NCI-H187 treated with DMSO at 0.1 percent for 48 hours (cell line): ENCODE results near the gene TGFA.

Experiments
- DNase-seq: peaks from one replicate; lab custom pipeline; 2025; lab: John Stamatoyannopoulos, UW

Gene TGFA

DNA sequence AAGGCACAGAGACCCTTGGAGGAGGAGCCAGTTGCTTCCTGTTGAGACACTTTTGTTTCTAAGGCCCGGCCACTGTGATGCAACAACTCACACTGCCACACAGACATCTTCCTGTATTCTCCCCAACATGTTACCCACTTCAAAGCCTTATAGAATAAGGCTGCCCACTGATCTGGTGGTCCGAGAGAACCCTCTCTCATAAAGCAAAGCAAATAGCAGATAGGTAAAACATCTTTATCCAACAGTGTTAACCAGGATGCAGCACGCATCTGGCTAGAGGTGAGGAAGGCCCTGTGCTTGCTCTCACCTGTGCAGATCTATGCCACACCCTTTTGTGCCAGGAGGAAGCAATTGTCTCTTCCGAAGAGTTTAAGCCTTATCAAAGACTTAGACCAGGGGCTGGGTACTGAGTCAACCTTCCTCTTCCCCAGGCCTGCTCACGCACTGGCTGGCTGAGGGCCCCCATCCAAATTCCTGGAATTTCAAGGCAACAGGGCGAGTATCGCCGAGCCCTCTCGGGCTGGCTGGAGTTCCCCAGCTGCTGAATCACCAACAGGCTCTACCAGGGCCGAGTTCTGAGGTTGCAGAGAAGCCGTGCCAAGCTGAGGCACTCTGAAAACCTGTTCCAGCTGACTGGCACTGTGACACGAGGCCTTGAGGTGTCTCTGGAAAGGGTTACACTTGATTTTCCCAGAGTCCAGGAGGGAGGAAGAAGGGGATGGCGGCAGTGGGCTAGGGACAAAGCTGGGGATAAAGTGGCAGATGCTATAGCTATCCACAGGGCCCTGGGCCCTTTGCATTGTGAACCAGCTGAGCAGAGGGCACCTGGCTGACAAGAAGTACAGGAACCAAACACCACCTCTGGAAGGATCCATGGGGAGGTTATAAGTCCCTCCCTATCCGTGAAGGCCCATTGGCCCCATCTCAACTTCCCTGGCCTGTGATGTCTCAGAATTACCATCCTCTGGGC is 29.3 kb downstream of the TGFA start:
- DNase-seq, result no peak

GRCh38 chr2:70523672-70523995 is 30.0 kb downstream of the TGFA start:
- DNase-seq, result no peak

- DNase-seq, result no peak
These were observed 31.0 kb downstream of the TGFA start for GRCh38 chr2:70522627-70523026.

GRCh38 chr2:70520825-70521224 is 32.8 kb downstream of the TGFA start:
- no peak for DNase-seq

GRCh38 chr2:70519453-70519852 is 34.2 kb downstream of the TGFA start:
- no peak for DNase-seq

DNA sequence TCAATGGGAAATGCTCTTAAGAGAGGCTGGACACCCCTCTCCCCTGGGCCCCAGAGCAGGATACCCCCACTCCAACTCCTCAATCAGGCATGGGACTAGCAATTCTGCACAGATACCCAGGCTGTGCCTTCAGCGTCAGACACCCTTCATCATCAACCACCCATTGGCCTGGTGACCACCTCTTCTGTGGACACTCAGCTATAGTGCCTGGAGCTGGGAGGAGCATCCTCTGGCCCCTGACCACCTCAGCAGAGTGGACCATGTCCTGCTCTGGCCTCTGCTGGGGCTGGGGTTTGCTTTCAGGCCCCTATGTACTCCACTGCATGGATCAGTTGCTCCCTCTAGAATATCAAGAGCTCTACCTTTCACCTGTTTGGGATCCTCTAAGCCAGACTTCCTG is 35.1 kb downstream of the TGFA start:
- DNase-seq, result no peak

DNA sequence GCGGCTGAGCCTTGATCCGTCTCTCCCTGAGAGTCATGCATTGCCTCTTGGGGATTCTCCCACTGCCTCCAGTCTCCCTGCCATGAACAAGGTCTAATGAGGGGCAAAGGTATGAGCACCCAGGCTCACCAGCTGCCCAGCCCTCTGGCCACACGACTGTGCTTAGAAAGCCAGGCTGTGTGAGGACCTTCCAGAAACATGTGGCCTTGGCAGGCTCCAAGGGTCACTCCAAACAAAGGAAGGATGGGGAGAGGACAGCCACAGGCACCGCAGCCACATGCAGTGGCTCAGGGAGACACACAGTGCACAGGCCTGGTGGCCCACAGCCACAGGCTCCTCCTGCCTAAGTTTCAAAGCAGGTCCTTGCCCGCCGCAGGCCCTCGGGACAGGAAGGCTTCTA is 35.8 kb downstream of the TGFA start:
- no peak for DNase-seq

- no peak for DNase-seq
These were observed 37.0 kb downstream of the TGFA start for GRCh38 chr2:70516596-70516995.

GRCh38 chr2:70515938-70516337 is 37.7 kb downstream of the TGFA start:
- DNase-seq, result no peak

- DNase-seq, result peak; percentile 46
These were observed 39.0 kb downstream of the TGFA start for GRCh38 chr2:70514612-70515055.

DNA sequence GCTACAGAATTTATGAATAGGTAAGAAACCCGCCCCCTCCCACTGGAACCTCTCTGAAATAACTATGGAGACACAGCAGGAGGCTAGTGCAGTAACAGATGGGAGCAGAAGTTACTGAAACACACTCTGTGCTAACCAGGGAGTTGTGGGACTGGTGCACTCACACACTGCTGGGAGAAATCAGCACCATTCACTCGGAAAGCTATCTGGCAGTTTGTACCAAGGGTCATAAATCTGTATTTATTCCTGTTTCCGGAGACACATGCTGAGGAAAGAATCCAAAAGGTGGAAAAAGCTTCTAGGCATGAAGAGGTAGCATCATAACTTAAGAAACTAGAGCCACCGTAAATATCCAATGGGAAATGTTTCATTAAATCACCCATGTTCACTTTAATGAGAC is 39.9 kb downstream of the TGFA start:
- DNase-seq, result no peak

- no peak for DNase-seq
These were observed 41.5 kb downstream of the TGFA start for GRCh38 chr2:70511971-70512729.

- no peak for DNase-seq
These were observed 43.3 kb downstream of the TGFA start for GRCh38 chr2:70510313-70510712.

- no peak for DNase-seq
These were observed 44.1 kb downstream of the TGFA start for GRCh38 chr2:70509565-70509964.

DNA sequence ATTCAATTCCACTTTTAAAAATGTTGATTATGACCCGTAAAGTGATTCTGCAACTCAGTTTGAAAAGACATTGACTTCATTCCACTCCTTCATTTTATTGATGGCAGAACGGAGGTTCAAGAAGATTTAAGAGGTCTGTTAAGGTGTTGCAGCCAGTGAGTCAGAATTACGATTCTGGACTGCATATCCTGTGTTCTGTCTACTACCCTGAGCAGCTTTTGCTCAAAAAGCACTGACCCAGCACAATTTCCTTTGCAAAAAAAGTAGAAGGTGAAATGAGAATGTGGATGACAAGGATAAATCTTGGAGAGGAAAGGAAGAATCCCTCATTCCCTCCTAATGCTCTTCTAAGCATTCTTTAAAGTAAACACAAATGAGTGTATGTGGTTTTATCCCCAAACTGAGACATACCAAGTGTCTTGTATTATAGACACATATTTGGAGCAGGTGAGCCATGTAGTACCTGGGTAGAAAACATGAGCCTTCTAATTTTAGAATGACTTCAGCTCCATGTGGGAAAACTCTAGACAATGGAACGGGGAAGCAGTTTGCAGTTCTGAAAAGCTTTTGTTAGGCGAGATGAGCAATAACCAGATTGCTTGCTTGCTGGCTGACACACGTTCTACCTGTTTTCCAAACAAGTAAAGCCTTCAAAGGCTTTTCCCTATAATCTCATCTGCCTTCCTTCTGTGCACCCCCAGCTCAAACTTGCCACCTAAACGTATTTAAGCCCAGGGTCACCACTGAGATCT is 44.7 kb downstream of the TGFA start:
- DNase-seq, result no peak

DNA sequence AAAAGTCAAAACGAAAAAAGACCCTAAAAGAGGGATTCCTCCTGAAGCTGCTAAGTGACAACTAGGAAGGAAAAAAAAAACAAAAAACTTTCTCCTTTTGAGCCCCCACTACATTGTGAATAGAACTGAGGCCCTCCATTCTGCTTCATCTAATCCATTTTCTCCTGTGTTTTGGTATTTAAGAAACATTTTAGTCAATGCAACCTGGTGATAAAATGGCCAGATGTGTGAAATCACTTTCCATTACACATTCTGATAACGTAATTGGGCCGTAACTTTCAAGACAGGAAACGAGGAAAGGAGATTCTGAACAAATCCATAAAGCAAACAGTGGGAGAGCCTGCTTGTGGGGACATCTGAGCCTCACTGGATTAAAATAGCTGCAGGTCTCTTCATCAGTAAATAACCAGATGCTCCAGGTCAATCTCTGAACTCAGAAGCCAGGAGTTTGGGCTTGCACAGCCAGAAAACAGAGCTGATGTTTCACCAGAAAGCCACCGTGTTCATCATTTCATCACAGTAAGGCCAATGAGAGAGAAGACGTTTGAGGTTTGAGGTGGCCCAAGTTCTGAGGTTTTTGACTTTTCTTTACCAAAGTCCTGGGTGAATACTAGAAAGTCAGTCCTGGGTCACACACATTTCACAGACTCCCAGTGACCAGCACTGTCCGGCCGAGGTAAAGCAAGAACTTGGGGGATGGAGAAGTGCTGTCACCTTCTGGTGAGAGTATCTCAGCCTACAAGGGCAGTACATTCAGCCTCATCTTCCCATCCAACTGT is 47.8 kb downstream of the TGFA start:
- DNase-seq, result no peak

DNA sequence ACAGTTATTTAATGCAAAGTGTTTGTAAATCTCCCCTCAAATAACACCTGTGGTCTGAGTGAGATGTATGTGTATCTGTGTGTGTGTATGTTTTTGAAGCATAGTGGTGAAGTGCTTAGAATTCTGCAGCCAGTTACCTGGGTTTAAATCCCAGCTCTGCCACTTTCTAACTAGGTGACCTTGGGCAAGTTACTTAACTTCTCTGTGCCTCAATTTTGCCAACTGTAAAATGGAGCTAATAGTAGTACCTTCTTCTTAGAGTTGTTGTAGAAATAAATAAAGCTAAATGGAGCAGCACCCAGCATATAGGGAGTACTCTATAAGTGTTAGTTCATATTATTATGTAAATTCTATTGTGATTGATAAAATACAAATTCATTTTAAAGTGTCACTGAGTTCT is 48.9 kb downstream of the TGFA start:
- no peak for DNase-seq

GRCh38 chr2:70503896-70504295 is 49.7 kb downstream of the TGFA start:
- DNase-seq, result no peak

- no peak for DNase-seq
These were observed 51.9 kb downstream of the TGFA start for GRCh38 chr2:70501728-70502127.

DNA sequence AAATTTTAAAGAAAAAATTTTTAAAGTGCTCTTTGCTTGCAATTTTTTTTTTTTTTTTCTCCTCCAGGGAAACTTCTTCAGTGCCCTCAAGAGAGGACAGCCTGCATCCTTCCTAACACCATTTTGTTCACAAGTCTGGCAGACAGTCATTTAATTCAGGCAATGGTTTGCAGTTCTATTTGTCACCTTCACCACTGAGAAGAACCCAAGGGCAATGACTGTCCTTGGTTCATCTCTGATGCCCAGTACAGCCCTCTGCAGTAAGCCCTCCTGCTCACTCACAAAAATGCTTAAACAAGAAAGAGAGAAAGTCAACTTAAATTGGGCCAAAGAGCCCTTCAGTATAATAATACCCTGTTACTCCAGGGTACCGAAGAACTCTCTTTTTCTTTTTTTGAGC is 52.4 kb downstream of the TGFA start:
- no peak for DNase-seq

- no peak for DNase-seq
These were observed 54.4 kb downstream of the TGFA start for GRCh38 chr2:70499253-70499652.

GRCh38 chr2:70498528-70498927 is 55.1 kb downstream of the TGFA start:
- DNase-seq, result no peak
